Upper lobe of left lung (tissue), 4 donors: ENCODE measurements around the gene MYBPC3.

Source experiments
- EP300 ChIP-seq, 4 donors: sonication (generic); formaldehyde crosslinking; IDR thresholded peaks; one replicate each; pipeline ENCODE4 v1.5.1; 2017; ENCODE audit warnings: antibody characterized with exemption in 4 of 4, control low read depth in 2 of 4
- POLR2A ChIP-seq, 4 donors: fragments of 450-650 bp; IDR thresholded peaks; one replicate each; pipeline ENCODE4 v1.5.1; 2016 to 2017; ENCODE audit warnings: antibody characterized with exemption in 4 of 4, mild to moderate bottlenecking in 2 of 4
- POLR2AphosphoS5 ChIP-seq, 2 donors: sonication (generic); formaldehyde crosslinking; IDR thresholded peaks; one replicate each; pipeline ENCODE4 v1.5.1; 2017; ENCODE audit warnings: antibody characterized with exemption in 2 of 2
- TF ChIP-seq, protein P1 (sequence below), 6 experiments: fragments of 450-650 bp in 4 of 6; fragments of 200-600 bp in 2 of 6; sonication (generic) in 2 of 6; IDR thresholded peaks; one replicate each; pipeline ENCODE4 v1.5.1; 2016 to 2019; ENCODE audit warnings: antibody characterized with exemption in 6 of 6

- no peak for TF ChIP-seq POLR2A (IDR thresholded peaks at IDR 0.05)
- TF ChIP-seq, protein P1, sequence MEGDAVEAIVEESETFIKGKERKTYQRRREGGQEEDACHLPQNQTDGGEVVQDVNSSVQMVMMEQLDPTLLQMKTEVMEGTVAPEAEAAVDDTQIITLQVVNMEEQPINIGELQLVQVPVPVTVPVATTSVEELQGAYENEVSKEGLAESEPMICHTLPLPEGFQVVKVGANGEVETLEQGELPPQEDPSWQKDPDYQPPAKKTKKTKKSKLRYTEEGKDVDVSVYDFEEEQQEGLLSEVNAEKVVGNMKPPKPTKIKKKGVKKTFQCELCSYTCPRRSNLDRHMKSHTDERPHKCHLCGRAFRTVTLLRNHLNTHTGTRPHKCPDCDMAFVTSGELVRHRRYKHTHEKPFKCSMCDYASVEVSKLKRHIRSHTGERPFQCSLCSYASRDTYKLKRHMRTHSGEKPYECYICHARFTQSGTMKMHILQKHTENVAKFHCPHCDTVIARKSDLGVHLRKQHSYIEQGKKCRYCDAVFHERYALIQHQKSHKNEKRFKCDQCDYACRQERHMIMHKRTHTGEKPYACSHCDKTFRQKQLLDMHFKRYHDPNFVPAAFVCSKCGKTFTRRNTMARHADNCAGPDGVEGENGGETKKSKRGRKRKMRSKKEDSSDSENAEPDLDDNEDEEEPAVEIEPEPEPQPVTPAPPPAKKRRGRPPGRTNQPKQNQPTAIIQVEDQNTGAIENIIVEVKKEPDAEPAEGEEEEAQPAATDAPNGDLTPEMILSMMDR (IDR thresholded peaks at IDR 0.05): no peak
- TF ChIP-seq EP300 (IDR thresholded peaks at IDR 0.05): no peak
- no peak for TF ChIP-seq POLR2AphosphoS5 (IDR thresholded peaks at IDR 0.05)
These were observed 26.3 kb upstream of the MYBPC3 start for GRCh38 chr11:47378836-47379170.
